Occipital lobe (tissue), 2 donors: ENCODE results near the gene ZMYM4. TPM values are rescaled to one million over a fixed set of nuclear protein-coding genes. Genes with fewer than 3 reads are reported as not detected.

ENCODE experiments used
- DNase-seq: peaks from one replicate; lab custom pipeline; 2025; lab: John Stamatoyannopoulos, UW
- total RNA-seq: library from RNA; depleted of rRNA; stranded (reverse); fragments of >200 nt; gene quantifications from one replicate; pipeline ENCODE4 v1.2.3, GENCODE V29; 2014

The ZMYM4 gene
- total RNA-seq, 1 donor from 2014 or later, result 108 TPM

DNA sequence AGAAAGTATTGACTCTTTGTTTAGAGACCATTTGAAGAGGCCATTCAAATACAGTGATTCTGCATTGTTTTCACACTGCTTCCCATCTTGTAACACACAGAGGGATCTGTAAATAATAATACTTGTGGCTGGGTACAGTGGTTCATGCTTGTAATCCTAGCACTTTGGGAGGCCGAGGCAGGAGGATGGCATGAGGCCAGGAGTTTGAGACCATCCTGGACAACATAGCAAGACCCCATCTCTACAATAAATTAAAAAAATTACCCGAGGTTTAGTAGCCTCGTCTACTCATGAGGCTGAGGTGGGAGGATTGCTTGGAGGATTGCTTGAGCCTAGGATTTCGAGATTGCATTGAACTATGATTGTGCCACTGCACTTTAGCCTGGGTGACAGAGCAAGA, 5.7 kb downstream of the ZMYM4 start:
- DNase-seq, result no peak

- DNase-seq, result no peak
Observed at GRCh38 chr1:35278886-35279554, 10.5 kb downstream of the ZMYM4 start.

GRCh38 chr1:35279555-35279904, 11.0 kb downstream of the ZMYM4 start:
- no peak for DNase-seq

- DNase-seq, result no peak
Observed at GRCh38 chr1:35280006-35280405, 11.5 kb downstream of the ZMYM4 start.

GRCh38 chr1:35281565-35281964, 13.1 kb downstream of the ZMYM4 start:
- no peak for DNase-seq

DNA sequence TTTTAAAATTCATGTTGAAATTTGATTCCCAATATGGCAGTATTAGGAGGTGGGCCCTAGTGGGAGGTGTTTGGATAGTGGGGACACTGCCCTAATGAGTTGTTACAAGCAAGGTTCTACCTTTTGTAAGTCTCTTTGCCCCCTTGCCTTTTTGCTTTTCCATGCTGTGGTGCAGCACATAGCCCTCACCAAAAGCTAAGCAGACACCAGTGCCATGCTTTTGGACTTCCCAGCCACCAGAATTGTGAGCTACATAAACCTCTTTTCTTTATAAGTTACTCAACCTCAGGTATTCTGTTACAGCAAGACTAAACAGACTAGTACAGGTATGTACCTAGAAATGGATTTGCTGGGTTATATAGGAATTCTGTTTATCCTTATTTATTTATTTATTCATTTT, 13.7 kb downstream of the ZMYM4 start:
- DNase-seq, result no peak

GRCh38 chr1:35284852-35285251, 16.3 kb downstream of the ZMYM4 start:
- no peak for DNase-seq

DNA sequence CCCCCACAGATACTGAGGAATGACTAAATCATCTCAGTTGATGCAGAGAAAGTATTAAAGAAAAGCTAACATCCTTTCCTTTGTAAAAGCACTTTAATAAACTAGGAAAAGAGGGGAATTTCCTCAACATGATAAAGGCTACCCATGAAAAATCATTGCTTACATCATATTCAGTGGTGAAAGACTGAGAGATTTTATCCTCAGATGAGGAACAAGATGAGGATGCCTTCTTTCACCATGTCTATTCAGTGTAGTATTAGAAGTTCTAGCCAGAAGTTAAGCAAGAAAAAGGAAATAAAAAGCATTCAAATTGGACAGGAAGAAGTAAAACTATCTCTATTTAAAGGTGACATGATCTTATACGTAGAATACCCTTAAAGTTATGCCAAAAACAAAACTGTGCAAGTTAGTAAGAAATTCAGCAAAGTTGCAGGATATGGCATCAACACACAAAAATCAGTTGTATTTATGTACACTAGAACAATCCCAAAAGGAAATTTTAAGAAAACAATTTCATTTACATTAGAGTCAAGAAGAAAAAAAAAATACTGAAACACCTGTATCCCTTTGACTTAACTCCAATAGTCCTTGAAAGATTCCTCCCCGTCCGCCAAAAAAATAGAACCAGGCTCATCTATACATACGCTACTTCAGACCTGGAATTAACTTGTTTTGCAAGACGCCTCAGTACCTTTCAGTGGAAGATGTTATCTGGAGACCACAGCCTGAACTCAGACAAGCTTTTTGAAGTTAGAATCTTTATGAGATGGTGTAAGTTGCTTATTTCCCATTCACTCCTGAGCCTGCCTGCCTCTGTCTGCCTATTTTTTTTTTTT, 17.5 kb downstream of the ZMYM4 start:
- DNase-seq, result no peak

- DNase-seq, result no peak
Observed at GRCh38 chr1:35287807-35288640, 19.5 kb downstream of the ZMYM4 start.

GRCh38 chr1:35288761-35289160, 20.3 kb downstream of the ZMYM4 start:
- no peak for DNase-seq

DNA sequence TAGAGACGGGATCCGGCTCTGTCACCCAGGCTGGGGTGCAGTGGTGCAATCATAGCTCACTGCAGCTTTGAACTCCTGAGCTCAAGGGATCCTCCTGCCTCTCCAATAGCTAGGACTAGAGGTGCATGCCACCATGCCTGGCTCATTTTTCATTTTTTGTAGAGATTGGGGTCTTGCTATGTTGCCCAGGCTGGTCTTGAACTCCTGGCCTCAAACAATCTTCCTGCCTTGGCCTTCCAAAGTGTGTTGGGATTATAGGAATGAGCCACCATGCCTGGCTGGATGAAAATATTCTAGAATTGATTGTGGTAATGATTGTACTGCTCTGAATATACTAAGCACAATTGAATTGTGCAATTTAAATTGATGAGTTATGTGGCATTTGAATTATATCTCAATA, 21.9 kb downstream of the ZMYM4 start:
- no peak for DNase-seq

GRCh38 chr1:35294809-35295208, 26.3 kb downstream of the ZMYM4 start:
- DNase-seq, result no peak

GRCh38 chr1:35297886-35298285, 29.4 kb downstream of the ZMYM4 start:
- no peak for DNase-seq

- no peak for DNase-seq
Observed at GRCh38 chr1:35298464-35298863, 30.0 kb downstream of the ZMYM4 start.

DNA sequence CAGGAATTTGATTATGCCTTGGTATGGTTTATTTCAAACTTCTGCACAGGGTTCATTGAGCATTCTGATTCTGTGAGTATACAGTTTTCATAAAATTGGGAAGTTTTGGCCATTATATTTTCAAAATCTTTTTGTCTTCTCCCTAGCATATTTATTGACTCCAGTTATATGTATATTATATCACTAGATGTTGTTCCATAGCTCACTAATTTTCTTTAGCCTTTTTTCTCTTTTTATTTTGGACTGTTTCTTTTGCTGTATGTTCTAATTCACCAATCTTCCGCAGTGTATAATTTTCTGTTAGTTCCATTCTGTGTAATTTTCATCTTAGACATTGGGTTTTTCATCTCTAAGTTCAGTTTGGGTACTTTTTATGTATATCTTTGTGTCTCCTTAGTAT, 31.9 kb downstream of the ZMYM4 start:
- no peak for DNase-seq

GRCh38 chr1:35301674-35302392, 33.3 kb downstream of the ZMYM4 start:
- no peak for DNase-seq

DNA sequence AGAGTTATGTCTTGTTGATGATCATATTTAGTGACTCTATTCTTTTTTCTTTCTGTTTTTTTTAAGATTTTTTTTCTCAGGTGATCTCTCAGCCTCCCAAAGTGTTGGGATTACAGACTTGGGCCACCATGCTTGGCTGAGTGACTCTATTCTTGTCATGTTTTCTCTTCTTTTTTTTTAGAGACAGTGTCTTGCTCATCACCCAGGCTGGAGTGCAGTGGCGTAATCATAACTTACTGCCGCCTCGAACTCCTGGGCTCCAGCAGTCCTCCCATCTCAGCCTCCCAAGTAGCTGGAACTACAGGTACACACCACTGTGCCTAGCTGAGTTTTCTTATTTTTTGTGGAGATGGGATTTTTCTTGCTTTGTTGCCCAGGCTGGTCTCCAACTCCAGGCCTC, 36.9 kb downstream of the ZMYM4 start:
- DNase-seq, result no peak

DNA sequence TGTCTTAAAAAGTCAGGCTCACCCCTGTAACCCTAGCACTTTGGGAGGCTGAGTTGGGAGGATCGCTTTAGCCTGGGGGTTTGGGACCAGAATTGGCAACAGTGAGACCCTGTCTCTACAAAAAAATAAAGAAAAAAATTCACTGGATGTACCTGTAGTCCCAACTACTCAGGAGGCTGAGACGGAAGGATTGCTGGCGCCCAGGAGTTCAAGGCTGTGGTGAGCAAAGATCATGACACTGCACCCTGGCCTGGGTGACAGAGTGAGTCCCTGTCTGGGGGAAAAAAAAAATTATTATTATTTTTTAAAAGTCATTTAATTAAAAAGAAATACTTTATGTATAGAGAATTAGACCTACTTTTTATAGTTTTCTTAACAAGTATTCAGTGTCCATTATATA, 47.1 kb downstream of the ZMYM4 start:
- DNase-seq, result no peak

DNA sequence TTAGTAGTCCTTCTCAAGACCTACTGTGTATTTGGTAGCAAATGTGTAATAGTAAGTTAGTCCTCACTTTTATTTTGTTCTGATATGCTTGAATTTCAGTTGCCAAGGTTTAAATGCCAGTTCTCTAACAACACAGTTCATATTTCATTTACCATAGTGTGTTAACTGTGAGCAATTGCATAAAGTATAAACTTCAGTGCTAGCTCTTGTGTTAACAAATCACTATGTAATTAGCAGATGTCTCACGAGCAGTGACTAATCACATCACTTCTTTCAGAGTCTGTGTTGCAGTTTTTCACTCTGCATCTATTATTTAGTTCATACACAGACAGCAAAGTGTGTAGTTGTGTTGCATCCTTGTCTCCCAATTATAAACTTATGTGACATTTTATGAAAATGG, 47.8 kb downstream of the ZMYM4 start:
- DNase-seq, result no peak

DNA sequence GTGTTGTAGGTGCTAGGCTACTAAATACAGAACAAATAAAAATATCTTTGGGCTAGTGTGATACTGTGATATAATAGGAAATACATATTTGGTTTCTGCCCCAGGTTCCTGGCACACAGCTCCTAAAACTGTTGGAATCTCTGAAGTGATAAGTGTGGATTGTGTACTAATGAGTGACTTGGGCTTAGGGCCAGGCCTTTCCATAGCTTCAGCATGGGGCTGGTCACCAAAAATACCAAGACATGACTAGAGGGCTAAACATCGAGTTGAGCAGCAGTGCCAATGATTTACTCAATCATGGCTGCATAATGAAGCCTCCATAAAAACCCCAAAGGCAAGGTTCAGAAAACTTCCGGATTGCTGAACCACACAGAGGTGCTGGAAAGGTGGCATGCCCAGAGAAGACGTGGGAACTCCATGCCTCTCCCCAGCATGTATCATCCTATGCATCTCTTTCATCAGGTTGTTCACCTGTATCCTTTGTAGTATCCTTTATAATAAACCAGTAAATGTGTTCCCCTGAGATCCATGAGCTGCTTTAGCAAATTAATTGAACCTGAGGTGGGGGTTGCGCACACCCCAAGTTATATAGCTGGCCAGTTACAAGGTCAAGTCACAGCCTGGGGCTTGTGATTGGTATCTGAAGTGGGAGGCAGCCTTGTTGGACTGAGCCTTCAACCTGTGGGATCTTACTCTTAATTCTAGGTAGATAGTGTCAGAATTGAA, 51.6 kb downstream of the ZMYM4 start:
- DNase-seq, result no peak

- DNase-seq, result no peak
Observed at GRCh38 chr1:35320937-35321336, 52.4 kb downstream of the ZMYM4 start.
